Embryonic facial prominence (tissue), 1 donor: ENCODE results near the gene COX7C.
A peak's percentile ranks its signal among the peaks of the same experiment; 100 is the strongest.
"Not testable (repeated sequence)": the region's sequence is repeated elsewhere in the genome, so short reads cannot be mapped to it uniquely, and the experiment has no call there.

ENCODE experiments used
- DNase-seq: peaks from one replicate; pipeline ENCODE4 v3.0.0-alpha.2; 2016; ENCODE audit errors: extremely low spot score

Gene COX7C

GRCh38 chr5:86617756-86618576 is at the start of gene COX7C:
Gene COX7C (plus strand): TSS chr5:86617941. CDS start chr5:86618056, 115 bp downstream.
- peak; percentile 96 for DNase-seq

GRCh38 chr5:86569522-86570426 is 48.0 kb upstream of the COX7C start:
- DNase-seq, result not testable (repeated sequence)

GRCh38 chr5:86570427-86571083 is 47.2 kb upstream of the COX7C start:
- no peak for DNase-seq

- DNase-seq, result not testable (repeated sequence)
These were observed 46.6 kb upstream of the COX7C start for GRCh38 chr5:86571109-86571508.

GRCh38 chr5:86572825-86573517 is 44.8 kb upstream of the COX7C start:
- no peak for DNase-seq

GRCh38 chr5:86579502-86579901 is 38.2 kb upstream of the COX7C start:
- no peak for DNase-seq

- no peak for DNase-seq
These were observed 21.3 kb upstream of the COX7C start for GRCh38 chr5:86596476-86596875.

- no peak for DNase-seq
These were observed 11.9 kb upstream of the COX7C start for GRCh38 chr5:86605881-86606280.

GRCh38 chr5:86613455-86613854 is 4.3 kb upstream of the COX7C start:
- no peak for DNase-seq

GRCh38 chr5:86617309-86617755 is 409 bp upstream of the COX7C start:
- no peak for DNase-seq

GRCh38 chr5:86623785-86624483 is 6.2 kb downstream of the COX7C start:
- DNase-seq, result no peak

- no peak for DNase-seq
These were observed 7.4 kb downstream of the COX7C start for GRCh38 chr5:86625148-86625547.

- DNase-seq, result no peak
These were observed 8.4 kb downstream of the COX7C start for GRCh38 chr5:86626149-86626548.

- no peak for DNase-seq
These were observed 13.4 kb downstream of the COX7C start for GRCh38 chr5:86631165-86631564.

- no peak for DNase-seq
These were observed 23.3 kb downstream of the COX7C start for GRCh38 chr5:86640998-86641397.

- DNase-seq, result no peak
These were observed 27.1 kb downstream of the COX7C start for GRCh38 chr5:86644843-86645242.

- DNase-seq, result no peak
These were observed 28.1 kb downstream of the COX7C start for GRCh38 chr5:86645885-86646284.

- DNase-seq, result no peak
These were observed 28.9 kb downstream of the COX7C start for GRCh38 chr5:86646671-86647070.

GRCh38 chr5:86649832-86650505 is 32.2 kb downstream of the COX7C start:
- no peak for DNase-seq

GRCh38 chr5:86660771-86661170 is 43.0 kb downstream of the COX7C start:
- DNase-seq, result not testable (repeated sequence)
